IPS-NIHi7 (cell line): Measurements from ENCODE around the gene DRC1.
"Not testable (repeated sequence)": the region's sequence is repeated elsewhere in the genome, so short reads cannot be mapped to it uniquely, and the experiment has no call there.

ENCODE experiments used
- DNase-seq: peaks from one replicate; pipeline ENCODE4 v3.0.0; 2012; ENCODE audit warnings: mixed read lengths; ENCODE audit errors: extremely low spot score

DRC1 gene

DNA sequence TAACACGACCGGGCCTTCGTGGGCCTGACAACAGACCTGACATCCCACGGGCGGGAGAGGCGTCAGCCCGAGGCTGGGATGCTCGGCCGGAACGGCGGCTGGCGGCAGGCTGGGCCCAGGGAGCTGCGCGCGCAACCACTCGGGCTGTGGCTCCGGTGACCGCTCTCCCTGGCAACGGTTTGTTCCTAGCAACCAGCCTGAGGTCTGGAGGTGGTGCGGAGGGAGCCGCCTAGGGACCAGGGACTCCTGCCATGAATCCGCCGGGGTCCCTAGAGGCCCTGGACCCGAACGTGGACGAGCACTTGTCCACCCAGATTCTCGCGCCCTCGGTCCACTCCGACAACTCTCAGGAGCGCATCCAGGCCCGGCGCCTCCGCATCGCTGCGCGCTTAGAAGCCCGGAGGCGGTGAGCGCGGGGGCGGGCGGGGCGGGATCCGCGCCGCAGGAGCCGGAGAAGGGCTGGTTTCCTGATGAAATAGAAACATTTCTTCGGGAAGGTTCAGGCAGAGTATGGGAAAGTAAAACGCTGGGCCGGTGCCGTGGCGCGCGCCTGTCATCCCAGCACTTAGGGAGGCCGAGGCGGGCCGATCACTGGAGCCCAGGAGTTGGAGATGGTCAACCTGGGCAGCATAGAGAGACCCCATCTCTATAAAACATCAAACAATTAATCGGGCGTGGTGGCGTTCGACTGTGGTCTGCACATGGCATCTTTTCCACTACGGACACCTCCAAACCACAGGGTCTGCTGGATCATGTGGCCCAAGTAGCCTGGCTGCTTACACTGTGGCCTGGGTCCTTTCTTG lies at the start of gene DRC1:
DRC1 (plus strand) TSS at position 182 of the 803 bp plus-strand sequence; CDS start at position 252, 70 bp downstream.
- DNase-seq = peak; percentile 100

DNA sequence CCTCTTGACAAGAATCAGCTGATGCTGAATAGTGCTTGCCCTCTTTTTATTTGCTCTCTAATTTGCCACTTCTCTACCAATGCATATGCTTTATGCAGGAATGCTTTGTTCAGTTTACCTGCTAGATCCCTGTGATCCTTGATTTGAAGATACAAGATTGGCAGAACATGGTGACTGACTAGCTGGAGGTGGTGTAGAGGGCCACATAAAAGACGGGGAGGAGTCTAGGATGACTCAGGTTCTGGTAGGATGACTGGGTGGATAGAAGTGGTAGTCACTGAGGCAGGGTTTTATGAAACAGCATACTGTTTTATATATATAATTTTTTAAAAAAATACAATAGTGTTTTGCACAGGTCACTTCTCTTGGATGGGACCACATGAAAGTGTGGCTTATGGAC lies 48.8 kb upstream of the DRC1 start:
- DNase-seq = no peak

DNA sequence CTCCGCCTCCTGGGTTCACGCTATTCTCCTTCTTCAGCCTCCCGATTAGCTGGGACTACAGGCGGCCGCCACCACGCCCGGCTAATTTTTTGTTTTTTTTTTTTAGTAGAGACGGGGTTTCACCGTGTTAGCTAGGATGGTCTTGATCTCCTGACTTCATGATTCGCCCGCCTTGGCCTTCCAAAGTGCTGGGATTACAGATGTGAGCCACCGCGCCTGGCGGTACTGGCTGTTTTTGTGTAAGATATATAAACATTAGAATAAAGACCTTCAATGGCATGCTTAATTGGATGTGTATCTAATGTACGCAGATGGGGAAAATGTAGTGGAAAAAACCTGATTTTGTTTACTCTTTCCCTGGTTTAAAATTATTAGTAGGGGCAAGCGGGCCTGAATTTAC lies 47.3 kb upstream of the DRC1 start:
- not testable (repeated sequence) for DNase-seq

DNA sequence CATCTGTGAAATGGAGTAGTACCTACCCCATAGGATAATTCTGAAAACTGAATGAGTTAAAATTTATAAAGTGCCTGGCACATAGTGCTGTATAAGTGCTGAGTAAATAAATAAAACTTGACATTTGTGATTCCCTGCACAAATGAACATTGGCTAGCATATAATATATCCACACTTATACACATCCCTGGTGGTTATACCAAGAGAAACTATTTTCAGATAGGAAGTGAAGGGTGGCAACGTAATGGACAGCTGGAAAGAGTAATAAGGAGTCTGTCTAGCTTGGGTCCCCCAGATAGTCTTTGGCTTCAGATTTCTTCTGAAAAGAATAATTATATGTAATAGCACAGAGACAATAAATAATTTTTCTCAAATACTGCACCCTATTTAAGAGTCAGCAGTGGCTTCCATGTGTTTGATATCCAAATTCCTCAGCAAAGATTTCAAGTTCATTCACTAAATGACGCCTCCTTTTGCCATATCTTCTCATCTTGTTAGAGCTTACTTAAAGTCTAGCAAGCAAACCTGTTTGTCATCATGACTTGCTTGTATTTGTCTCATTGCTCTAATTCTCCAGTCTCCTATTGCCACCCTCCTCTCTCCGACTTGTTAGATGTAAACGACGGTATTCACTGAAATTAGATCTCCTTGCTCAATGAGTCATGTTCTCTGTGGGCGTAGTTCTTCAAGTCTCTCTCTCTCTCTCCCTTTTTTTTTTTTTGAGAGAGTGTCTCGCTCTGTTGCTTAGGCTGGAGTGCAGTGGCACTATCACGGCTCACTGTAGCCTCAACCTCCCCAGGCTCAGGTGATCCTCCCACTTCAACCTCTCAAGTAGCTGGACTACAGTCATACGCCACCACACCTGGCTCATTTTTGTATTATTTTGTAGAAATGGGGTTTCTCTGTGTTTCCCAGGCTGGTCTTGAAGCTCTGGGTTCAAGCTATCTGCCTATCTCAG lies 46.4 kb upstream of the DRC1 start:
- DNase-seq = peak; percentile 45

DNA sequence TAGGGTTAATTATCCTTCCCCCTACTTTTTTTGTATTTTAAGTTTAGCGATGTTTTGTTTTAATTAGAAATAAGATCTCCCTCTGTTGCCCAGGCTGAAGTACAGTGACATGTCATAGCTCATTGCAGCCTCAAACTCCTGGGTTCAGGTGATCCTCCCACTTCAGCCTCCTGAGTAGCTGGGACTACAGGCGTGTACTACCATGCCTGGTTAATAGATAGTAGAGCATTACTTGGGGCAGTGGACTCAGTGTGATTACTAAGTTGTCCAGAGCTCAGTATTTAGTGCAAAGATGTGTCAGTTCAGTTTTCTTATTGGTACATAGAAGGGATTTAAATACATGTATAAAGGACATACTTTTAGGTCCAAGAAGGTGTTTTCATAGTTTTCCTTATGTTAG lies 45.6 kb upstream of the DRC1 start:
- no peak for DNase-seq

DNA sequence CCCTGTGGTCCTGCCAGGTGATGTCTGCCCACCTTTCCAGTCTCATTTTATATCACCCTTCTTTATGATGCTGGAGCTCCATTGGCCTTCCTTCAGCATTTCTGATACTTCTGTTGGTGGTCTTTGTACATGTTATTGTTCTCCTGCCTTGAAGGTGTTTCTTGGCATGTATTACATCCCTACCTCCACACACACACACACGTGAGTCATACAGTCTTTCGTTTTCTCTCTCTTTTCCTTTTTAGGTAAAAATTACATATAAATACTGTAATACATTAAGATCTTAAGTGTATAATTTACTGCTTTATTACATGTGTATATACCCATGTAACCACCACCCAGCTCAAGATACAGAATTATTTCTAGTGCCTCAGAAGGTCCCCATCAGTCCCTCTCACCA lies 44.9 kb upstream of the DRC1 start:
- no peak for DNase-seq

DNA sequence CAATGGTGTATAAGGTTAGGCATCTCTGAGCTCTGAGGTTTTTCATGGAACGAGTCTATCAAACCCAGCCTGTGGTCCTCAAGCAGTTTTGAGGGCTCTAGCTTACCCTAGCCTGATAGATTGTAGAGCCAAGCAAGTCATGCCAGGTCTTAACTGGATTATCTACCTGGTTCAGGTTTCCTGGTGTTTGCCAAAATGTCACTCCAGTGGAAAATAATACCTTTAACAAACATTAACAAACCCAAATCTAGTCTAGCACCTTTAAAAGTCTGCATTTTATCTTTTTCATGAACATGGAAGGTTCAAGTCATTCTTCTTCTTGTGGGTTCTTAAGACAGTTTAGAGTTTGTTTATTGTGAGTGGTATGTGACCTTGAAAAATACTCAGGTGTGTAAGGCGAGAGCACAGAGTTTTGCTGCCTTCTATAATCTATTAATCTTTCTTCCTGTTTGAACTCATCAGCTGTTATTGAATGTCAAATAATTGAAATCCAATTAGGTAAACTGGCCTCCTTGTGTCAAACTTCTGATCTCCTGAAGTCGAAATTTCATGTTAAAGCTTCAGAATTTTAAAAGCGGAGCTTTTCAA lies 41.7 kb upstream of the DRC1 start:
- no peak for DNase-seq

DNA sequence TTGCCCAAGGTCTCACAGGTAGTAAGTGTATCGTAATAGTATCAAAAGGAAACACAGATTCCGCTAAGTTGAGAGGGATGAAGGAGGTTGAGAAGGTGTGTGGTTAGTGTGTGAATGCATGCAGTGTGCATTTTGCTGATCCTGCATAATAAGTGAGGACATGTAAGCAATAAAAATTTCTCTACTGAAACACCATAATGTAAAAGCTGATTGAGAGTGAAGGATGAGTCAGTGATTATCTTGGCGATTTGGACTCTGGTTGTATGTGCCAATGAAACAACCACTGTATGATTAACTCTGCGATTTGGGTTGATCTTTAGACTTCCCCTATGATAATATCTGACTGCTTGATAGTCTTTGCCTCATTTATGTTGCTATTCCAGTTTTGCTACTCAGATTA lies 38.4 kb upstream of the DRC1 start:
- DNase-seq = no peak

DNA sequence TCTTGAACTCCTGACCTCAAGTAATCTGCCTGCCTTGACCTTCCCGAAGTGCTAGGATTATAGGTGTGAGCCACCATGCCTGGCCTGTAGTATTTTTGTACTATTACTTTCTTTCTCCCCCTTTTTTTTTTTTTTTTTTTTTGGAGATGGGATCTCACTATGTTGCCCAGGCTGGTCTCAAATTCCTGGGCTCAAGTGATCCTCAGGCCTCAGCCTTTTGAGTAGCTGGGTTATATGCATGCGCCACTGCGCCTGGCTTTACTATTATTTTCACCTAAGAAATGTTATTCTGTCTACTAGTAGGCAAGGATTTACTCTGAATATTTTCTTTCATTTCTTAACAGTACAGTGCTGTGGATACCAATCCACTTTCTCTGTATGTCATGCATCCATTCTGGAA lies 37.8 kb upstream of the DRC1 start:
- no peak for DNase-seq

DNA sequence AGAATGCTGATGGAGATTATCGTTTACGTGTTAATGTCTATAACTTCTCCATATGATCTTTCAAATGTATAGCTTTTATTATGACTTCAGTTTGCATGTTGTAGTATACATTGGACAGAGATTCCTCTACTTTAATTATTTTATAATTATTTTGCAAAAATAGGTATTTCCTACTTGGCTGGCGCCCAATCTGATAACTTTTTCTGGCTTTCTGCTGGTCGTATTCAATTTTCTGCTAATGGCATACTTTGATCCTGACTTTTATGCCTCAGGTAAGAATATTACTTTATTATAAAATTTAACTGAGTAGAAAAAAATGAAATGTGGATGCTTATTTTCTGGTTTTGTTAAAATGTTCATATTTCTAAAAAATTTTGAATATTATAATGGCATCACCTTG lies 37.1 kb upstream of the DRC1 start:
- no peak for DNase-seq

DNA sequence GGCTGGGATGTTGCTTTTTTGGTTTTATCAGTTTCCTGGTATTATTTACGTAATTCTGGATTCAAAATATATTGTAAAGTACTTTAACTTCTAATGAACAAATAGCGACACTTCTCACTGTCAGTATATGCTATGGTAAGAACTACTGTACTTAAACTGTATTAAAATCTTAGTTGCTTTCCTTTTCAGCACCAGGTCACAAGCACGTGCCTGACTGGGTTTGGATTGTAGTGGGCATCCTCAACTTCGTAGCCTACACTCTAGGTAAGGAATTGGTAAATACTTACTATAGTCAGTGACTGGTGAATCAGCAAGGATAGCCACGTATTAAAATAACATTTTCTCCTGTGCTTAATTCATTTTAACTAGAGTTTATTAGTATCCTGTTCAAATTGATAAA lies 34.8 kb upstream of the DRC1 start:
- DNase-seq = no peak

DNA sequence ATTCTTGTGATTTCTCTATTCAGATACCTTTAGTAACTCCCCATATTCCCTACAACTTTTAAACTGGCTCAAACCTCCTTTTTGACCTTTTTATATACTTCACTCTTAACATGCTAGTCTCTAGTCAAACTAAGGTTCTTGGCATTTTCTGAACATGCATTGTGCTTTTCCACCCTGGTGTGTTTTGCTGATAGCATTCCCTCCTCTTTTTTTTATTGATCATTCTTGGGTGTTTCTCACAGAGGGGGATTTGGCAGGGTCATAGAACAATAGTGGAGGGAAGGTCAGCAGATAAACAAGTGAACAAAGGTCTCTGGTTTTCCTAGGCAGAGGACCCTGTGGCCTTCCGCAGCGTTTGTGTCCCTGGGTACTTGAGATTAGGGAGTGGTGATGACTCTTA lies 32.1 kb upstream of the DRC1 start:
- DNase-seq = not testable (repeated sequence)

DNA sequence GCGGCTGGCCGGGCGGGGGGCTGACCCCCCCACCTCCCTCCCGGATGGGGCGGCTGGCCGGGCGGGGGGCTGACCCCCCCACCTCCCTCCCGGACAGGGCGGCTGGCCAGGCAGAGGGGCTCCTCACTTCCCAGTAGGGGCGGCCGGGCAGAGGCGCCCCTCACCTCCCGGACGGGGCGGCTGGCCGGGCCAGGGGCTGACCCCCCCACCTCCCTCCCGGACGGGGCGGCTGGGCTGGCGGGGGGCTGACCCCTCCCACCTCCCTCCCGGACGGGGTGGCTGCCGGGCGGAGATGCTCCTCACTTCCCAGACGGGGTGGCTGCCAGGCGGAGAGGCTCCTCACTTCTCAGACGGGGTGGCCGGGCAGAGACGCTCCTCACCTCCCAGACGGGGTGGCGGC lies 30.8 kb upstream of the DRC1 start:
- not testable (repeated sequence) for DNase-seq

DNA sequence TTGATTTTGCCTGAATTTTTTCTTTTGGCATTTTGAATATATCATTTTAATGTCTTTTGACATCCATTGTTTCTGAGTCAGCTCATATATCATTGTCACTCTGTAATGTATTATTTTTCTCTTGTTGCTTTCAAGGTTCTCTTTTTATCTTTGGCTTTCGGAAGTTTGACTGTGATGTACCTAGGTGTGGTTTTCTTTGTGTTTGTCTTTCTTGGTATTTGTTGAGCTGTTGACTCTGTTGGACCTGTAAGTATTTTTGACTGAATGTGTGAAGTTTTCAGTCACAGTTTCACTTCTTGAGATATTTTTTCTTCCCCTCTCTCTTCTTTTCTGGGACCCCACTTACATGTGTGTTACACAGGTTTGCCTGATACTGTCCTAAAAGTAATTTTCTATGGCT lies 24.9 kb upstream of the DRC1 start:
- no peak for DNase-seq

DNA sequence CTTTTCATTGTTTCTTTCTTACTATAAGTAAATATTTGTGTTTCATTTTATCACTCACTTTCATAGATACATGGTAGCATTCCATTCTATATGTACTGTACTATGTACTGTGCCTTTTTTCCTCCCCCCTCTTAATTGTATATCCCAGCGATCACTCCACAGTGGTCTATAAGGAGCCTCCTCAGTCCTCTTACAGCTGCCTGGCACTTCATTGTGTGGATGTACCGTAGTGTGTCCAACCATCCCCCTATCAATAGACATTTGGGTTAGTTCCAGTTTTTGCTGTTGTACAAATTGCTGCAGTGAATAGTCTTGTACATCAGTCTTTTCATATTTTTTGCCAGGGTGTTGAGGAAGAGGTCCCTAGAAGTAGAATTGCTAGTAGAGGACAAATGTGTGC lies 21.4 kb upstream of the DRC1 start:
- no peak for DNase-seq

DNA sequence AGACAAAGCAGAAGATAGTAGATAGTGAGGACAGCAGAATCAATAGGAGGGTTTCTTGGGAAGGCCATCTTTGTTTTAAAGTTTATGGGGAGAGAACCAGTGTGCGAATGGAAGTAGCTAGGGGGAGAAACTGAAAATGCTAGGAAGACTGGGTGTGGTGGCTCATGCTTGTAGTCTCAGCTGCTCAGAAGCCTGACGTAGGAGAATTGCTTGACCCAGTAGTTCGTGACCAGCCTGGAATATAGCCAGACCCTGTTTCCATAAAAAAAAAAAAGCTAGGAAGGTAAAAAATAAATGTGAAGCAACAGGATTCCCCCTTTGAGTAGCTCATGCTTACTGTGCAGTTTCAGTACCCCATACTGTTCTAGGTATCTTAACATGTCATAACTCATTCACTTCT lies 19.2 kb upstream of the DRC1 start:
- DNase-seq = no peak

DNA sequence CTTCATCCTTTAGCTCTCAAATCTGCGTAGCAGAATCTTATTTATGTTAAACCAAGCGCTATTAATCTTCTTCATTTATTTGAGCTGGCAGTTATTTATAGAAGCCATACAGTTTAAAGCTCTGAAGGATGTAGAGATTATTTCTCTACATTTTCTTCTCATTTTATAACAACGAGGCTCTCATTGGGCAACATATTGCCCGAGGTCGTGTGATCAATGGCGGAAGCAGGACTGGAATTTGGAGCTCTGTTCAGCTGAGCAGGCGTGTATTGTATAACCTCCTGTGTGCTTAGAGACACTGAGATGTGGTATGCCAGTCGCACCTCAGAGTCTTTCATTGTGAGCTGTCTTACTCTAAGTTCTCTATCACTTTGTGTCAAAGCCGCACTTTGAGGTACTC lies 17.5 kb upstream of the DRC1 start:
- no peak for DNase-seq

DNA sequence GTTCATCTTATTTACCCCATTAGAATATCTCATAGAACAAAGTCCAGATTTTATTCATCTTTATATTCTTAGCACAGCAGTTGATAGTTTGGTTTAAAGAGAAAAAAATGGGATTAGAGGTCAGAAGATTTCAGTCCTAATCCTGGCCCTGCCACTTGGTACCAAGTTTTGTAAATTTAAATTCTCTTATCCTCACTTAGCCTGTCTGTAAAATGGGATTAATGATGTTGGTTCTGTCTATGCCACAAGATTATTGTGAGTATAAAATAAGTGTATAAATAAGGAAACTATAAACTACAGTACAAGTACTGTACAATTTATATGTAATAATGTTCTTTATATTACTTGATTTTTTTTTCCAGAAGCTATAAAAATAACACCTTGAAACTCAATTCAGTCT lies 17.1 kb upstream of the DRC1 start:
- DNase-seq = no peak

DNA sequence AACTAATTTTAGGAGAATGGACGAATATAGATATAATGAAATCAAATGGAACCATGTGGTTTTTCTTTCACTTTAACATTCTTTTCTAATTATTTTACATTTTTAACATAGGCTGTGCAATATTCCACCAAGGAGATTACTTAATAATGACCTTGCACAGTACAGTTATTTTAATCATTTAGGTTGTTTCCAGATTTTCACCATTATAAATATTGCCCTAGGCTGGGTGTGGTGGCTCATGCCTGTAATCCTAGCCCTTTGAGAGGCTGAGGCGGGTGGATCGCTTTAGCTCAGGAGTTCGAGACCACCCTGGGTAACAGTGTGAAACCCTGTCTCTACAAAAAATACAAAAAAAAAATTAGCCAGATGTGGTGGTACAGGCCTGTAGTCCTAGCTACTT lies 14.5 kb upstream of the DRC1 start:
- DNase-seq = no peak

DNA sequence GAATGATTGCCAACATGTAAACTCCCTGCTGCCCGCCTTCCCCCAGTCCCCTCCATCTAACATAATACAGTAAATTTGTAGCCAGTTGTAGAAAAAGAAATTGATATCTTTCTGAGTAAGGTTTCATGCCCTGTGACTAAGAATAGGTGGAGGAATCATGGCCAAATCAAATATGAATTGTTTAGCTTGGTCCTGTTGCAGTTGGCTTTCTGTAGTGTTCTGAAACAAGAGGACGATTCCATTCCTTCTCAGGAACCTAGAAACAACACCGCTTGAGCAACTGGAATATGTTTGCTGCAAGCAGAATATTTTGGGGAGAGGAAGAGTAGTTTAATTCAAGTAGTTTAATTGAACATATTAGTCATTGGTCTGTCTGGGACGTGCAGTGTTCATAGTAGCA lies 7.0 kb upstream of the DRC1 start:
- DNase-seq = no peak

DNA sequence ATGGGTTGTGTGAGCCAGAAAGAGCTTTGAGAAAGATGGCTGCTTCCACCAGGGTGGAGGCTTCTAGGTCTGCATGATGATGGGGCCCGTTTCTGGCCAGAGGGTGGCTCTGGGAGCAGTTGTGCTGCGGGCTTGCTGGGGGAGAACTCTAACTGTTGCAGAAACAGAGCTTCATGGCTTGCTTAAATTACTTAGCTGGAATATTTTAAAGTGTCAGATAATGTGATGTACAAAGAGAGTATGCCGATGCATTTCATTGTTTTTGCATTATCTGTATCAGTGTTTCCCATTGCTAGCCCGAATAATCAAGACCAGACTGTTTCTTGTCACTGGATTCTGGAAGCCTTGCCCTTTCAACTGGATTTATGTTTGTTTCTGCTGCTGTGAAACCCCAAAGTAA lies 6.3 kb upstream of the DRC1 start:
- no peak for DNase-seq

DNA sequence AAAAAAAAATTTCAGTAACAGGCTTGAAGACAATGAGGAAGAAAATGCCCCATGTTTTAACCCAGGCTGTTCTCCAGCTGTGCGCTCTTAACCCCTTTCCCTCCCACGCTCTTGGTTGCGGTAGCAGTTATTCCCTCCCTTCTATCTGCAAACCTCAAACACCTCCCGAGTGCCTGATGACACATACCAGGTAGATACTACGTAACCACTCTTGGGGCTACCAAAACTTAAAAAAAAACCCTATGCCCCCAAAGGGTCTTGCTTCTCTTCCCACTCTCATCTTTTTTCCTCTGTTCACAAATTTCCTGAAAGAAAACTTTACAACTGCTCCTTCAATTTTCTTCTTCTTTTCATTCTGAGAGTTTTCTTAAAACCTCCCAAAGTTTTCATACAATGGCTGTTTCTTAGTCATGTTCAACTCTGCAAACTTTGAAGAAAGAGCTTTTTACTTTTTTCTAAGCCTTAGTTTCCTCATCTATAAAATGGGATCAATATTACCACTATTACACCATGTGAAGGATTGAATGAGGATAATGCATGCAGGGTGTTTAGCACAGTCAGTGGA lies 4.9 kb upstream of the DRC1 start:
- DNase-seq = no peak
